SK-N-SH (cell line): ENCODE results near the gene SPATA2. TPM values are rescaled to one million over a fixed set of nuclear protein-coding genes. Genes with fewer than 3 reads are reported as not detected.

Experiments used
- CTCF ChIA-PET: fragments of 300-600, 350-600 bp; formaldehyde crosslinking; extraction: SDS; loops from one replicate; lab custom pipeline; 2021; lab: Yijun Ruan, JAX
- POLR2A ChIA-PET: fragments of 350-600 bp; sonication (Branson Sonifier 250); formaldehyde crosslinking; extraction: SDS; loops from one replicate; lab custom pipeline; 2020; ENCODE audit warnings: antibody characterized with exemption, inconsistent platforms; lab: Yijun Ruan, JAX
- DNase-seq: peaks from one replicate; pipeline ENCODE4 v3.0.0; 2012
- H2AFZ ChIP-seq: fragments of 200-600 bp; sonication (generic); 2 replicates; pipeline ENCODE4 v1.8.1; 2016; ENCODE audit warnings: antibody characterized with exemption, mild to moderate bottlenecking, low read depth
- H3F3A ChIP-seq: fragments of 200-600 bp; sonication (generic); replicated peaks from 2 replicates; pipeline ENCODE3; 2016; ENCODE audit warnings: antibody characterized with exemption, mild to moderate bottlenecking; ENCODE audit not compliant: insufficient read depth
- H3K27ac ChIP-seq, 2 experiments: fragments of 200-500 bp in 1 of 2; fragments of 200-600 bp in 1 of 2; sonication (Bioruptor generic) in 1 of 2; sonication (generic), shearing (Covaris generic) in 1 of 2; 2 replicates each; pipeline versions ENCODE4 v1.5.1 to v1.6.1; 2014 to 2016; ENCODE audit warnings: low read depth in 2 of 2, inconsistent platforms in 1 of 2, low read length in 1 of 2, mild to moderate bottlenecking in 1 of 2, mixed read lengths in 1 of 2
- H3K27me3 ChIP-seq: fragments of 200-600 bp; sonication (generic), shearing (Covaris generic); 2 replicates; pipeline ENCODE4 v1.6.1; 2016; ENCODE audit warnings: mixed run types; ENCODE audit not compliant: insufficient read depth
- H3K36me3 ChIP-seq, 2 experiments: fragments of 200-500 bp in 1 of 2; fragments of 200-600 bp in 1 of 2; sonication (Bioruptor generic) in 1 of 2; sonication (generic) in 1 of 2; replicated peaks in 1 of 2; 2 replicates each; pipeline versions ENCODE3 to v1.5.1; 2014 to 2016; ENCODE audit warnings: low read length in 1 of 2, mild to moderate bottlenecking in 1 of 2; ENCODE audit not compliant: insufficient read depth in 2 of 2, control insufficient read depth in 1 of 2
- H3K4me1 ChIP-seq, 2 experiments: fragments of 200-500 bp in 1 of 2; fragments of 200-600 bp in 1 of 2; sonication (Bioruptor generic) in 1 of 2; sonication (generic), shearing (Covaris generic) in 1 of 2; 2 replicates each; pipeline versions ENCODE4 v1.5.1 to v1.6.1; 2014 to 2016; ENCODE audit warnings: low read depth in 1 of 2, low read length in 1 of 2, mixed run types in 1 of 2; ENCODE audit not compliant: insufficient read depth in 2 of 2, control insufficient read depth in 1 of 2
- H3K4me2 ChIP-seq: fragments of 200-600 bp; sonication (generic), shearing (Covaris generic); 2 replicates; pipeline ENCODE4 v1.6.1; 2017; ENCODE audit warnings: mixed run types
- H3K4me3 ChIP-seq, 2 experiments: fragments of 200-500 bp in 1 of 2; fragments of 200-600 bp in 1 of 2; sonication (Bioruptor generic) in 1 of 2; sonication (generic), shearing (Covaris generic) in 1 of 2; 2 replicates each; pipeline versions ENCODE4 v1.5.1 to v1.8.1; 2014 to 2016; ENCODE audit warnings: low read depth in 2 of 2, inconsistent platforms in 1 of 2, low read length in 1 of 2, mild to moderate bottlenecking in 1 of 2, mixed read lengths in 1 of 2, moderate library complexity in 1 of 2
- H3K79me2 ChIP-seq: fragments of 200-600 bp; sonication (generic); 2 replicates; pipeline ENCODE4 v1.8.1; 2017; ENCODE audit warnings: mild to moderate bottlenecking; ENCODE audit not compliant: insufficient read depth
- H3K9ac ChIP-seq: fragments of 200-600 bp; sonication (generic); 2 replicates; pipeline ENCODE4 v1.6.1; 2017; ENCODE audit warnings: mixed run types
- H3K9me2 ChIP-seq: fragments of 200-600 bp; sonication (generic); 2 replicates; pipeline ENCODE4 v1.6.1; 2017; ENCODE audit warnings: mixed run types
- H3K9me3 ChIP-seq: fragments of 200-600 bp; sonication (generic); 2 replicates; pipeline ENCODE4 v1.6.1; 2017; ENCODE audit warnings: mixed run types, mild to moderate bottlenecking, moderate library complexity
- H4K20me1 ChIP-seq: fragments of 200-600 bp; sonication (generic); 2 replicates; pipeline ENCODE4 v1.6.1; 2017; ENCODE audit warnings: mild to moderate bottlenecking, mixed run types; ENCODE audit not compliant: insufficient read depth
- CHD2 ChIP-seq: fragments of 150-350 bp; IDR thresholded peaks from 2 replicates; pipeline ENCODE4 v1.6.1; 2018; ENCODE audit warnings: low read length; ENCODE audit not compliant: partially characterized antibody
- CTCF ChIP-seq: fragments of 200-600 bp; sonication (generic); IDR thresholded peaks from 2 replicates; pipeline ENCODE4 v1.6.1; 2017; ENCODE audit warnings: antibody characterized with exemption, mild to moderate bottlenecking, moderate library complexity
- ELF1 ChIP-seq: IDR thresholded peaks from 2 replicates; pipeline ENCODE4 v1.4.0; 2012
- EP300 ChIP-seq, 2 experiments: IDR thresholded peaks; 2 replicates each; pipeline versions ENCODE4 v1.4.0 to v1.6.1; 2012; ENCODE audit warnings: borderline replicate concordance in 1 of 2, low read depth in 1 of 2, low read length in 1 of 2
- EZH2phosphoT487 ChIP-seq: fragments of 200-600 bp; sonication (generic); IDR thresholded peaks from 2 replicates; pipeline ENCODE4 v1.6.1; 2017; ENCODE audit warnings: low read depth, mixed run types, mild to moderate bottlenecking, antibody characterized with exemption, moderate library complexity, borderline replicate concordance
- FOSL2 ChIP-seq: IDR thresholded peaks from 2 replicates; pipeline ENCODE4 v1.4.0; 2012; ENCODE audit warnings: low read depth, mild to moderate bottlenecking, moderate library complexity, borderline replicate concordance
- FOXJ3 ChIP-seq: sonication (generic); formaldehyde crosslinking; IDR thresholded peaks from 2 replicates; pipeline ENCODE4 v1.5.1; 2020; ENCODE audit warnings: mild to moderate bottlenecking, missing genetic modification reagents
- FOXM1 ChIP-seq: IDR thresholded peaks from 2 replicates; pipeline ENCODE4 v1.4.0; 2012; ENCODE audit warnings: low read depth, mild to moderate bottlenecking
- GABPA ChIP-seq: IDR thresholded peaks from 2 replicates; pipeline ENCODE4 v1.4.0; 2012; ENCODE audit warnings: low read depth, mild to moderate bottlenecking
- IRF3 ChIP-seq: fragments of 150-350 bp; IDR thresholded peaks from 2 replicates; pipeline ENCODE4 v1.6.1; 2016; ENCODE audit warnings: mild to moderate bottlenecking, low read depth, low read length
- JUND ChIP-seq: IDR thresholded peaks from 2 replicates; pipeline ENCODE4 v1.4.0; 2012
- MAX ChIP-seq: IDR thresholded peaks from 2 replicates; pipeline ENCODE4 v1.4.0; 2012; ENCODE audit warnings: low read depth
- MXI1 ChIP-seq: IDR thresholded peaks from 2 replicates; pipeline ENCODE4 v1.6.1; 2012; ENCODE audit warnings: mild to moderate bottlenecking, low read depth, low read length, improper control_type of control experiment
- NFIC ChIP-seq: IDR thresholded peaks from 2 replicates; pipeline ENCODE4 v1.4.0; 2012; ENCODE audit warnings: borderline replicate concordance
- NRF1 ChIP-seq: IDR thresholded peaks from 2 replicates; pipeline ENCODE4 v1.6.1; 2012; ENCODE audit warnings: low read depth, mild to moderate bottlenecking, low read length
- PBX3 ChIP-seq: IDR thresholded peaks from 2 replicates; pipeline ENCODE4; 2012
- RAD21 ChIP-seq: IDR thresholded peaks from 2 replicates; pipeline ENCODE4 v1.6.1; 2012; ENCODE audit warnings: mild to moderate bottlenecking, low read length
- RCOR1 ChIP-seq: fragments of 150-350 bp; IDR thresholded peaks from 2 replicates; pipeline ENCODE4 v1.6.1; 2017; ENCODE audit warnings: antibody characterized with exemption, low read length
- RFX5 ChIP-seq: IDR thresholded peaks from 2 replicates; pipeline ENCODE4 v1.6.1; 2012; ENCODE audit warnings: mild to moderate bottlenecking, improper control_type of control experiment, low read length
- RXRA ChIP-seq: IDR thresholded peaks from 2 replicates; pipeline ENCODE4 v1.4.0; 2012; ENCODE audit warnings: low read depth, mild to moderate bottlenecking, borderline replicate concordance
- SIN3A ChIP-seq: IDR thresholded peaks from 2 replicates; pipeline ENCODE4 v1.6.1; 2012; ENCODE audit warnings: low read depth, mild to moderate bottlenecking, low read length, moderate library complexity, borderline replicate concordance
- SMC3 ChIP-seq: IDR thresholded peaks from 2 replicates; pipeline ENCODE4 v1.6.1; 2012; ENCODE audit warnings: low read depth, low read length, improper control_type of control experiment
- TAF1 ChIP-seq: IDR thresholded peaks from 2 replicates; pipeline ENCODE4 v1.6.1; 2012; ENCODE audit warnings: low read depth, mild to moderate bottlenecking, low read length, moderate library complexity, borderline replicate concordance
- TCF12 ChIP-seq: IDR thresholded peaks from 2 replicates; pipeline ENCODE4 v1.4.0; 2012
- TEAD4 ChIP-seq: IDR thresholded peaks from 2 replicates; pipeline ENCODE4 v1.4.0; 2012; ENCODE audit warnings: mild to moderate bottlenecking, borderline replicate concordance; ENCODE audit not compliant: insufficient read depth
- USF1 ChIP-seq: IDR thresholded peaks from 2 replicates; pipeline ENCODE4 v1.4.0; 2012; ENCODE audit warnings: low read depth, borderline replicate concordance
- USF2 ChIP-seq: fragments of 150-350 bp; IDR thresholded peaks from 2 replicates; pipeline ENCODE4 v1.6.1; 2017; ENCODE audit warnings: antibody characterized with exemption, low read length, low read depth, borderline replicate concordance
- YY1 ChIP-seq: IDR thresholded peaks from 2 replicates; pipeline ENCODE4 v1.4.0; 2012; ENCODE audit warnings: low read depth, mild to moderate bottlenecking
- WGBS: methylation state at CpG from one replicate; pipeline ENCODE4 v1.1.6; 2017; ENCODE audit warnings: low lambda C conversion rate; 5-methylcytosine and 5-hydroxymethylcytosine counted together
- polyA plus RNA-seq, 3 experiments: library from polyadenylated mRNA; depleted of rRNA; stranded (reverse); fragments of >200 nt; gene quantifications; 2 replicates each; pipeline ENCODE4 v1.2.3, GENCODE V29; 2012

The SPATA2 gene
- polyA plus RNA-seq, 1 of the 3 experiments (the other 2 are of a cell fraction): 7.2 TPM

- H3K9me2 ChIP-seq: no peaks in the 10 kb centered on the region
- H3K36me3 ChIP-seq: peaks cover 12 to 30% of the 10 kb centered on the region in 2 experiments
- peaks cover 17% of the 10 kb centered on the region for H3F3A ChIP-seq
- H2AFZ ChIP-seq: no peak overlapping the region; the same call in 1 of the 2 replicates
- H3K4me2 ChIP-seq: peak overlapping the region; percentile 89
- DNase-seq: peak; percentile 76
- 50% methylated on average over 12 of the region's 12 CpGs for WGBS
- H3K27me3 ChIP-seq: no peaks in the 10 kb centered on the region
- ChIA-PET POLR2A (interaction anchor here (1.1 kb wide), 1 partner anchor 133 kb away, joined by 5 read pairs; no protein-coding TSS in a partner anchor), CTCF (interaction anchor here (0.7 to 3.5 kb wide), 4 partner anchors 9 to 133 kb away, joined by 3 to 24 read pairs (median 11); no protein-coding TSS in a partner anchor)
- H3K27ac ChIP-seq: peak overlapping the region; percentile 64 to 66
- H3K79me2 ChIP-seq: peaks cover 73% of the 10 kb centered on the region
- peak overlapping the region; percentile 26 to 90 for H3K4me3 ChIP-seq
- peaks cover 18 to 21% of the 10 kb centered on the region in 2 experiments; a peak in 3 of 4 replicates for H3K4me1 ChIP-seq
- H3K9me3 ChIP-seq: no peaks in the 10 kb centered on the region
- peaks cover 18% of the 10 kb centered on the region for H4K20me1 ChIP-seq
- H3K9ac ChIP-seq: no peak overlapping the region
- TF ChIP-seq USF2 (peak; percentile 79), IRF3 (no peak), TCF12 (peak; percentile 83), ELF1 (no peak), NFIC (peak; percentile 53), TAF1 (no peak), EP300 (IDR thresholded peaks at IDR 0.05; ENCODE audit: borderline replicate concordance in 1 of 2, low read depth in 1 of 2, low read length in 1 of 2) (no peak), FOSL2 (no peak), FOXM1 (no peak), SMC3 (no peak), SIN3A (no peak), FOXJ3 (CRISPR knock-in tag) (no peak), GABPA (no peak), RXRA (no peak), PBX3 (no peak), EZH2phosphoT487 (no peak), CHD2 (peak; percentile 17), NRF1 (no peak), YY1 (no peak), RCOR1 (no peak), CTCF (no peak), RAD21 (no peak), USF1 (peak; percentile 90), JUND (no peak), TEAD4 (no peak), MXI1 (peak; percentile 71), RFX5 (no peak), MAX (peak; percentile 50; the same call in 1 of the 2 replicates)
These were observed 23.1 kb upstream of the SPATA2 start for GRCh38 chr20:49938173-49939163.
